DMS53 (cell line): ENCODE data around the gene DDR2.

Experiments used
- DNase-seq: peaks from one replicate; lab custom pipeline; 2025; lab: John Stamatoyannopoulos, UW

DDR2 gene

GRCh38 chr1:162672622-162673260 is 40.5 kb downstream of the DDR2 start:
- no peak for DNase-seq

- peak; percentile 10 for DNase-seq
Observed at GRCh38 chr1:162674034-162674608, 41.9 kb downstream of the DDR2 start.

- no peak for DNase-seq
Observed at GRCh38 chr1:162676087-162676486, 43.8 kb downstream of the DDR2 start.

- DNase-seq: no peak
Observed at GRCh38 chr1:162676750-162677149, 44.5 kb downstream of the DDR2 start.

- no peak for DNase-seq
Observed at GRCh38 chr1:162677607-162678371, 45.5 kb downstream of the DDR2 start.

DNA sequence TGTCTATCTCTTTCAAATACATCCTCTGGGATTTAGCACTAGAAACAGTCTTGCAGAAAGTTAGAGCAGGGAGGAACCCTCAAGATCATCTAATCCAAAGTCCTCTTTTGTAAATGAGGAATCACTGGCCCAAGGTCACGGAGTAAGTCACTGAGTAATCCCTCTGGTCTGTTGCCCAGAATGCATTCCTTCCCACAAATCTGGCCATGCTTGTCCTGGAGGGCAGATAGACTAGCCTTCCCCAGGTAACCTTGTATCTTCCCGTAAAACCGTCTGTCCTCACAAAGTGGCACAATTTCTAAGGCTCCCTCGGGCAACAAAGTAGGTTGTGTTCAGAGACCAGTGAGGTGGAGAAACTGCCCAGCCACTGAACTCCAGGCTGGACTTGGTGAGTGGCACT is 46.2 kb downstream of the DDR2 start:
- no peak for DNase-seq

GRCh38 chr1:162679298-162679697 is 47.0 kb downstream of the DDR2 start:
- no peak for DNase-seq

GRCh38 chr1:162680419-162681121 is 48.3 kb downstream of the DDR2 start:
- no peak for DNase-seq

DNA sequence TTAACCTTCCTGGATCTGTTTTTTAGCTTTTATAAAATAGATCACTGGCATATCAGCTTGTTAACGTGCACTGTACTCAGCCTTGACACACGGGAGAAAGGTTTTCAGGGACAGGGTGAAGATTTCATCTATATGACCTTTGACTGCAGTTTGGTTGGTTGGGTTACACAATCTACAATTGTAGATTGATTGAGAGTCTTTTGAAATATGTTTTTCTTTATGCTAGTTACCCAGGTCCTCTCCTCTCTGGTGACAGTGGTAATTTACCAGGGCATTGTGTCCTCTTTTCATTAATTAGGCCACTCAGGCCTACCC is 48.8 kb downstream of the DDR2 start:
- no peak for DNase-seq

DNA sequence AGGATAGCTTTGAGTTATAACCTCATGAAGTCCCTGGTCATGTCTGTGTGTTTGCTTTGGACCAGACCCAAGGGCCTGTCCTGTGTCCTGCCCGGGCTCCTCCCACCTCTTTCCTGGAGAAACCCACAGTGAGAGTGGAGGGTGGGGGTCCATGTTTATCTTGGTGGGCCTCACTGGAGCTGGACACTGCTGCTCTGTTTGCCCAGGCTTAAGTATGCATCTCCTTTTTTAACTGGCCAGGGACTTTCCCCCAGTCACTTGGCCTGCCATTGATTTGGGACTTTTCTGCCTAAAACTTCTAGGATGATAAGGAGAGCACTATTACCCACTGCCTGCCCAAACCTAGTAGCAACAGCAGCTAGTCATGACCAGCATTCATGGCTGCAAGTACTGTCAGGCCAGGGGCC is 49.8 kb downstream of the DDR2 start:
- DNase-seq: peak; percentile 9

- DNase-seq: no peak
Observed at GRCh38 chr1:162687870-162688269, 55.6 kb downstream of the DDR2 start.

- no peak for DNase-seq
Observed at GRCh38 chr1:162688521-162688920, 56.3 kb downstream of the DDR2 start.

GRCh38 chr1:162688931-162689330 is 56.7 kb downstream of the DDR2 start:
- no peak for DNase-seq

- no peak for DNase-seq
Observed at GRCh38 chr1:162689745-162690671, 57.7 kb downstream of the DDR2 start.

DNA sequence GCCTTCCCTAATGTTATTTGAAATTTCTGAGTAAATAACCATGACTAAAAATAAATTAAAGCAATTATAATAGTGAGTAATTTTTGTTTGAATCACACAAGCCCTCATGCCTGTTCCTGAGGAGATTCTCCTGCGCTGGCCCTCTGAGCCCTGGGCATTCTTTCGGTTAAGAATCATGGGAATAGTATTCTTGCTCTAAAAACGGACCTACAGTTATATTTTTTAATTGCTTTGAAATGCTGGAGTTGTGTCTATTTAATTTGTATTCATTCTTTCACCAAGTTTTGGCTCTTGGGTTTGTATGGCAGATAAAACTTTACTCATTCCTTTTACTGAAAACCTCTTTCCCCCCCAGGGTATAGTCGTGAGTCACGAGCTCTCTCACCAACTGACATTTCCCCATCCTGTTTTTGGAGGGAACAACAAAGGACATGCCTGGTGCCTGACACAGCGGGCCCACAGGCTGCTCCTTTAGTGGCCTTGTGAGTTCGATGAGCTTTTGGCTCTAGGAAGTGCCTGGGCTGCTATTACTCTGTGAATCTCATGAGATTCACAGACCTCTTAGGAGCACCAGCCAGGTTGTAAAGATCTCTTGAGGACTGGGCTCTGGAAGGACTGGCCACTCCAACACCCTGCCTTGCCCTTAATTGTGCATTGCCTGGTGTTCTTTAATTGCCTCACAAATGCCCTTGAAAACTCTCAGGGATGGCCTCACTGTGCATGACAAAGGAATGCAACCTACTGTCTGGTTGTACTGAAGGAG is 58.6 kb downstream of the DDR2 start:
- no peak for DNase-seq

GRCh38 chr1:162691999-162692575 is 59.8 kb downstream of the DDR2 start:
- DNase-seq: no peak

- DNase-seq: no peak
Observed at GRCh38 chr1:162694911-162695310, 62.6 kb downstream of the DDR2 start.

- no peak for DNase-seq
Observed at GRCh38 chr1:162695687-162696086, 63.4 kb downstream of the DDR2 start.

GRCh38 chr1:162696286-162696862 is 64.1 kb downstream of the DDR2 start:
- peak; percentile 95 for DNase-seq
